Spinal cord (tissue), 10 donors: ENCODE data around the gene MBOAT1. TPM values are rescaled to one million over a fixed set of nuclear protein-coding genes. Genes with fewer than 3 reads are reported as not detected.
A peak's percentile ranks its signal among the peaks of the same experiment; 100 is the strongest.

ENCODE experiments used
- DNase-seq, 6 donors: peaks; one replicate each; pipeline versions ENCODE4 v3.0.0 to v3.0.0-alpha.2; 2013 to 2015; ENCODE audit warnings: low spot score in 6 of 6, low read depth in 4 of 6
- H3K27ac ChIP-seq: one replicate; pipeline ENCODE4 v1.5.1; 2013; ENCODE audit warnings: low read depth, low read length, control low read depth
- H3K27me3 ChIP-seq: one replicate; pipeline ENCODE4 v1.6.1; 2013; ENCODE audit warnings: low read length; ENCODE audit not compliant: control insufficient read depth, insufficient read depth
- H3K36me3 ChIP-seq: one replicate; pipeline ENCODE4 v1.6.1; 2013; ENCODE audit warnings: low read length; ENCODE audit not compliant: control insufficient read depth, insufficient read depth
- H3K4me1 ChIP-seq: one replicate; pipeline ENCODE4 v1.6.1; 2013; ENCODE audit warnings: low read length; ENCODE audit not compliant: control insufficient read depth, insufficient read depth
- H3K4me3 ChIP-seq: one replicate; pipeline ENCODE4 v1.5.1; 2013; ENCODE audit warnings: low read depth, low read length, control low read depth
- H3K9me3 ChIP-seq: one replicate; pipeline ENCODE4 v1.6.1; 2013; ENCODE audit warnings: low read length; ENCODE audit not compliant: control insufficient read depth, insufficient read depth
- WGBS: methylation state at CpG from one replicate; pipeline ENCODE4 v1.1.5; 2013; ENCODE audit warnings: missing lambda C conversion rate; ENCODE audit not compliant: insufficient coverage; 5-methylcytosine and 5-hydroxymethylcytosine counted together
- polyA plus RNA-seq, 2 donors: library from polyadenylated mRNA; unstranded; fragments of 120-200 nt; gene quantifications; one replicate each; pipeline ENCODE4 v1.2.1, GENCODE V29; 2013; ENCODE audit not compliant: insufficient read length in 2 of 2
- total RNA-seq, 2 donors: library from RNA; depleted of rRNA in 1 of 2; stranded (reverse); fragments of 120-200 nt in 1 of 2; fragments of >200 nt in 1 of 2; gene quantifications; one replicate each; pipeline versions ENCODE4 v1.2.3 to v1.2.4, GENCODE V29; 2013 to 2014
- donor health status: healthy.

The MBOAT1 gene
- total and polyA plus RNA-seq, 4 donors: 2.5 to 18.5 (median 9.7) TPM

GRCh38 chr6:20162515-20162914 is 49.8 kb downstream of the MBOAT1 start:
- no peaks in the 10 kb centered on the region for H3K36me3 ChIP-seq
- H3K4me1 ChIP-seq: peaks cover 5% of the 10 kb centered on the region
- no CpG with 5 or more reads among the region's 2 CpGs for WGBS
- H3K27ac ChIP-seq: no peak overlapping the region
- DNase-seq: no peak
- H3K27me3 ChIP-seq: no peaks in the 10 kb centered on the region
- H3K4me3 ChIP-seq: no peak overlapping the region
- no peaks in the 10 kb centered on the region for H3K9me3 ChIP-seq

DNA sequence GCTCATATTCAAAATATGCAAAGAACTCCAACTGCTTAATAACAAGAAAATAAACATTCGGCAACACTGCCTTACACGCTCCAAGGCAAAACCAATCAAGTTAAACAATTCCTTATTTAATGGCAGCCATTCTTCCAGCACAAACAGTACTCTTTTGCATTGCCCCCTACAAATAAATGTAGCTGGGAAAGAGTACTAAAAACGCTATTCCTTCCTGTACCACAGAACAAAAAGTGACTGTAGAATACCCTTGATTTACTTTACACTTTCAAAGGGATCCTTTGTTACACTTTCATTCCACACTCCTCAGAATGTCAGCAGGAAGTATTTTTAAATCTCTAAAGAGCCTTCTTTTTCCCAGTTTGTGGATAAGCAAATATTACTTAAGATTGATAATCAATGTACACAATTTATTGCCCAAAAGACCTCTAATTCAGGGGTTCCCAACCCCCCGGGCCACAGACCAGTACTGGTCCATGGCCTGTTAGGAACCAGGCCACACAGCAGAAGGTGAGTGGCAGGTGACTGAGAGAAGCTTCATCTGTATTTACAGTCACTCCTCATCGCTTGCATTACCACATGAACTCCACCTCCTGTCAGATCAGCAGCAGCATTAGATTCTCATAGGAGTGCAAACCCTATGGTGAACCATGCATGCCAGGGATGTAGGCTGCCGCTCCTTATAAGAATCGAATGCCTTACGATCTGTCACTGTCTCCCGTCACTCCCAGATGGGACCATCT is 51.6 kb downstream of the MBOAT1 start:
- WGBS: 37% methylated on average over 5 of the region's 9 CpGs
- Histone ChIP-seq H3K9me3 (no peaks in the 10 kb centered on the region), H3K27ac (peak overlapping the region; percentile 79), H3K4me1 (peaks cover 5% of the 10 kb centered on the region), H3K27me3 (no peaks in the 10 kb centered on the region), H3K36me3 (no peaks in the 10 kb centered on the region), H3K4me3 (no peak overlapping the region)
- DNase-seq: peak in 1 of 6 donors; percentile 72

- no peak overlapping the region for H3K4me3 ChIP-seq
- H3K9me3 ChIP-seq: no peaks in the 10 kb centered on the region
- no peaks in the 10 kb centered on the region for H3K36me3 ChIP-seq
- peaks cover 5% of the 10 kb centered on the region for H3K4me1 ChIP-seq
- H3K27me3 ChIP-seq: no peaks in the 10 kb centered on the region
- 75% methylated on average over 3 of the region's 5 CpGs for whole genome bisulfite sequencing
- peak in 1 of 6 donors; percentile 8 for DNase-seq
- peak overlapping the region; percentile 79 for H3K27ac ChIP-seq
Measured at GRCh38 chr6:20159781-20160540, 52.3 kb downstream of the MBOAT1 start.

GRCh38 chr6:20159098-20159497 is 53.2 kb downstream of the MBOAT1 start:
- Histone ChIP-seq H3K27ac (peak overlapping the region; percentile 79), H3K4me1 (peaks cover 5% of the 10 kb centered on the region), H3K9me3 (no peaks in the 10 kb centered on the region), H3K27me3 (no peaks in the 10 kb centered on the region), H3K36me3 (no peaks in the 10 kb centered on the region), H3K4me3 (no peak overlapping the region)
- 100% methylated on average over 1 of the region's 4 CpGs for WGBS
- no peak for DNase-seq

GRCh38 chr6:20158676-20159075 is 53.6 kb downstream of the MBOAT1 start:
- WGBS: 100% methylated on average over 2 of the region's 4 CpGs

DNA sequence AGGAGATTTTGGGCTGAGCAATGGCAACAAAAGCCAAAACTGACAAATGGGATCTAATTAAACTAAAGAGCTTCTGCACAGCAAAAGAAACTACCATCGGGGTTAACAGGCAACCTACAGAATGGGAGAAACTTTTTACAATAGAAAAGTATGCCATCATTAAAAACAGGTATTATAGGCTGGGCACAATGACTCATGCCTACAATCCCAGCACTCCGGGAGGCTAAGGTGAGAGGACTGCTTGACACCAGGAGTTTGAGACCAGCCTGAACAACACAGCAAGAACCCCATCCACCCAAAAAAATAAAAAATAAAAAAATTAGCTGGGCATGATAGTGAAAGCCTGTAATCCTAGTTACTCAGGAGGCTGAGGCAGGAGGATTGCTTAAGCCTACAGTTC is 55.4 kb downstream of the MBOAT1 start:
- no peaks in the 10 kb centered on the region for H3K36me3 ChIP-seq
- no peak overlapping the region for H3K4me3 ChIP-seq
- no peak for DNase-seq
- no peaks in the 10 kb centered on the region for H3K9me3 ChIP-seq
- no CpG with 5 or more reads among the region's 2 CpGs for WGBS
- peaks cover 5% of the 10 kb centered on the region for H3K4me1 ChIP-seq
- H3K27me3 ChIP-seq: no peaks in the 10 kb centered on the region
- no peak overlapping the region for H3K27ac ChIP-seq

More at GRCh38 chr6:20158676-20159075, 53.6 kb downstream of the MBOAT1 start:
- peaks cover 5% of the 10 kb centered on the region for H3K4me1 ChIP-seq
- DNase-seq: no peak
- H3K27me3 ChIP-seq: no peaks in the 10 kb centered on the region
- H3K36me3 ChIP-seq: no peaks in the 10 kb centered on the region
- no peak overlapping the region for H3K4me3 ChIP-seq
- H3K27ac ChIP-seq: no peak overlapping the region
- H3K9me3 ChIP-seq: no peaks in the 10 kb centered on the region

DNA sequence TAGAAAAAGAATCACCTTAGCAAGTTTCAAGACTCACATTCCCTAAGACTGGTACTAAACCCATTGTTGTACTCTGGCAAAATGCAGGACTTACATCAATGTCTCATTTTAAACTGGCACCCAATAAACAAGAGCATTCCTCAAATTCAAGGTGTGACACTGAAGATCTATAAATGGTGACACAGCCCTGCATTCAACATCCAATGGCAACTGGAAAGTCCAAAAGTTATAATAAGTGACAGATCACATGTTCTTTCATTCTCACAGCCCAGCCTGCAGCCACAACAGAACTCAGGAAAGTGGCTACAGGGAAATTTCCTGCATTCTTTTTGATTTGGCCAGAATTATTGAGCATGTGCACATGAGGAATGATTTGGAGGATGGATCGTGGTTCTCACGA is 57.5 kb downstream of the MBOAT1 start:
- Histone ChIP-seq H3K4me3 (no peak overlapping the region), H3K9me3 (no peaks in the 10 kb centered on the region), H3K4me1 (no peaks in the 10 kb centered on the region), H3K27me3 (no peaks in the 10 kb centered on the region), H3K36me3 (no peaks in the 10 kb centered on the region), H3K27ac (no peak overlapping the region)
- 88% methylated on average over 2 of the region's 2 CpGs for WGBS
- DNase-seq: no peak

DNA sequence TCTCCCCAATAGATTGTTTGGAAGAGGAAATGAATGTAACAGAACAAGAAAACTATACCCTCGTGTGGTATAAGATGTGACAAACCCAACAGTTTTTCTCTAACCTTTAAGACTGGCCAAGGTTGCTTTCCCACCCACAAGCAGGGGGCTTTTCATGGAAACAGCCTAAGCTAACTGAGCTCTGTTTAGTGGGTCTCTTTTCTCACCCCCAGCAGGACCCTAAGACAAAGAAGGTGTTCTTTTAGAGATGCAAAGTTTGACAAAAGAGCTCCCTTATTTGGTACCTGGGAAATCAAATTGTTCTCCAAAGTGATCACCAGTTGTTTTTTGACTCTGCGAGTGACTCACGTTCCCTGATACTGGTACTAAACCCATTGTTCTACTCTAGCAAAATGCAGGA is 59.1 kb downstream of the MBOAT1 start:
- H3K36me3 ChIP-seq: no peaks in the 10 kb centered on the region
- no peak overlapping the region for H3K27ac ChIP-seq
- no peaks in the 10 kb centered on the region for H3K27me3 ChIP-seq
- no peak overlapping the region for H3K4me3 ChIP-seq
- H3K9me3 ChIP-seq: no peaks in the 10 kb centered on the region
- DNase-seq: no peak
- 90% methylated on average over 2 of the region's 3 CpGs for whole genome bisulfite sequencing
- H3K4me1 ChIP-seq: no peaks in the 10 kb centered on the region

DNA sequence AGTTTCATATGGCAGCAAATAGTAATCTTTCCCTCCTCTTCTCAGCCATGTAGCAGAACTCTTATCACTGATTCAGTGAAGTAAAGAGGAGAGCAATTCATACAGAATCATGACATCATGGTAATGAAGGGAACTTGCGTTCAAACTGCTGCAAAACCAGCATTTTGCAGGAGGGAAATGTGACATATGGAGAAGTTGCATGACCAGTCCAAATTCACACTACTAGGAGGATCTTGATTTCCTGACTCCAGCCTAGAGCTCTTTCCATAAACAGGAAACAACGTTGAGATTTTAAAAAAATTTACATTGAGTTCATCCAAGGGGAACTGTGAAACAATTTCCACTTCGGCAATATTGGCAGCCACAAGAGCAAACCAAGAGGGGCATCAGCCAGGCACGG is 63.8 kb downstream of the MBOAT1 start:
- DNase-seq: no peak
- H3K4me1 ChIP-seq: no peaks in the 10 kb centered on the region
- WGBS: 97% methylated on average over 3 of the region's 4 CpGs
- H3K27ac ChIP-seq: no peak overlapping the region
- H3K9me3 ChIP-seq: no peaks in the 10 kb centered on the region
- H3K27me3 ChIP-seq: no peaks in the 10 kb centered on the region
- no peaks in the 10 kb centered on the region for H3K36me3 ChIP-seq
- no peak overlapping the region for H3K4me3 ChIP-seq

- H3K27ac ChIP-seq: no peak overlapping the region
- no peaks in the 10 kb centered on the region for H3K36me3 ChIP-seq
- DNase-seq: no peak
- no peaks in the 10 kb centered on the region for H3K27me3 ChIP-seq
- no peaks in the 10 kb centered on the region for H3K4me1 ChIP-seq
- no peak overlapping the region for H3K4me3 ChIP-seq
- H3K9me3 ChIP-seq: no peaks in the 10 kb centered on the region
- 80% methylated on average over 1 of the region's 4 CpGs for WGBS
Measured at GRCh38 chr6:20147469-20147868, 64.8 kb downstream of the MBOAT1 start.
